Esophagus squamous epithelium (tissue), 4 donors: Measurements from ENCODE around the gene HAO2.

Source experiments
- CTCF ChIP-seq, 6 experiments: fragments of 450-650 bp in 4 of 6; fragments of 200-600 bp in 2 of 6; sonication (generic) in 2 of 6; IDR thresholded peaks; one replicate each; pipeline ENCODE4 v1.5.1; 2016 to 2019; ENCODE audit warnings: antibody characterized with exemption in 6 of 6, mild to moderate bottlenecking in 4 of 6, moderate library complexity in 4 of 6
- POLR2A ChIP-seq, 4 donors: fragments of 450-650 bp; IDR thresholded peaks; one replicate each; pipeline ENCODE4 v1.6.1; 2017; ENCODE audit warnings: antibody characterized with exemption in 4 of 4, mild to moderate bottlenecking in 4 of 4, moderate library complexity in 3 of 4

GRCh38 chr1:119396982-119397381 is 28.4 kb downstream of the HAO2 start:
- TF ChIP-seq POLR2A (IDR thresholded peaks at IDR 0.05) (no peak), CTCF (IDR thresholded peaks at IDR 0.05) (no peak)
